H1 (cell line): ENCODE data around the gene SHROOM3. TPM values are rescaled to one million over a fixed set of nuclear protein-coding genes. Genes with fewer than 3 reads are reported as not detected.

Experiments used
- CTCF ChIA-PET: fragments of 300-600 bp; sonication (Branson Sonifier 250); formaldehyde crosslinking; loops from one replicate; lab custom pipeline; 2021; ENCODE audit not compliant: partially characterized antibody; lab: Charles Lee
- POLR2A ChIA-PET: fragments of 300-600 bp; sonication (Branson Sonifier 250); formaldehyde crosslinking; loops from one replicate; lab custom pipeline; 2021; ENCODE audit warnings: inconsistent platforms; ENCODE audit not compliant: partially characterized antibody; lab: Charles Lee
- DNase-seq, 2 experiments: peaks; one replicate each; pipeline versions ENCODE4 v3.0.0 to v3.0.0-alpha.2; 2010 to 2022; ENCODE audit warnings: low spot score in 2 of 2, low read depth in 1 of 2, mixed read lengths in 1 of 2
- FAIRE-seq: peaks from 2 replicates; lab custom pipeline; 2011; peaks lifted over from hg19 to GRCh38; lab: Jason Lieb, UNC
- H2AFZ ChIP-seq: 2 replicates; pipeline ENCODE4 v1.8.1; 2012; ENCODE audit warnings: low read length, inconsistent platforms
- H2AK5ac ChIP-seq: 2 replicates; pipeline ENCODE4 v1.6.1; 2013; ENCODE audit warnings: low read depth, low read length
- H2BK120ac ChIP-seq: replicated peaks from 2 replicates; pipeline ENCODE3; 2013; ENCODE audit warnings: low read depth, low read length, inconsistent platforms
- H2BK12ac ChIP-seq: 2 replicates; pipeline ENCODE4 v1.6.1; 2013; ENCODE audit warnings: low read depth, low read length
- H2BK15ac ChIP-seq: 2 replicates; pipeline ENCODE4 v1.6.1; 2013; ENCODE audit warnings: low read length
- H2BK20ac ChIP-seq: 2 replicates; pipeline ENCODE4 v1.6.1; 2013; ENCODE audit warnings: low read length
- H2BK5ac ChIP-seq: 2 replicates; pipeline ENCODE4 v1.6.1; 2013; ENCODE audit warnings: low read depth, low read length
- H3K14ac ChIP-seq: 2 replicates; pipeline ENCODE4 v1.6.1; 2013; ENCODE audit warnings: inconsistent platforms; ENCODE audit not compliant: insufficient read length
- H3K18ac ChIP-seq: 2 replicates; pipeline ENCODE4 v1.6.1; 2013; ENCODE audit warnings: low read length; ENCODE audit errors: extremely low read depth
- H3K23ac ChIP-seq: 2 replicates; pipeline ENCODE4 v1.6.1; 2013; ENCODE audit warnings: inconsistent platforms; ENCODE audit not compliant: insufficient read length
- H3K23me2 ChIP-seq: 2 replicates; pipeline ENCODE4 v1.6.1; 2013; ENCODE audit warnings: low read depth, low read length
- H3K27ac ChIP-seq: 2 replicates; pipeline ENCODE4 v1.6.1; 2011; ENCODE audit warnings: low read depth, low read length, inconsistent platforms
- H3K27me3 ChIP-seq, 4 experiments: replicated peaks in 1 of 4; 1 replicate in 1 of 4; 2 replicates in 3 of 4; pipeline versions ENCODE4 v1.6.1 to v1.8.1; 2011 to 2013; ENCODE audit warnings: low read length in 3 of 4, mild to moderate bottlenecking in 3 of 4, inconsistent platforms in 2 of 4, mixed read lengths in 2 of 4, moderate library complexity in 1 of 4; ENCODE audit not compliant: control insufficient read depth in 3 of 4, insufficient read depth in 3 of 4; ENCODE audit errors: extremely low read depth in 1 of 4
- H3K36me3 ChIP-seq, 4 experiments: 2 replicates each; pipeline versions ENCODE4 v1.6.1 to v1.8.1; 2011 to 2013; ENCODE audit warnings: mild to moderate bottlenecking in 4 of 4, low read length in 3 of 4, moderate library complexity in 2 of 4, control low read depth in 1 of 4, inconsistent platforms in 1 of 4; ENCODE audit not compliant: insufficient read depth in 4 of 4, control insufficient read depth in 2 of 4
- H3K4ac ChIP-seq: replicated peaks from 2 replicates; pipeline ENCODE3; 2013; ENCODE audit warnings: low read length, low read depth, mixed read lengths, inconsistent platforms; ENCODE audit not compliant: insufficient read length
- H3K4me1 ChIP-seq, 4 experiments: replicated peaks in 1 of 4; 1 replicate in 1 of 4; 2 replicates in 3 of 4; pipeline versions ENCODE4 v1.6.1 to v1.8.1; 2011 to 2013; ENCODE audit warnings: low read length in 3 of 4, inconsistent platforms in 2 of 4, mixed read lengths in 1 of 4; ENCODE audit not compliant: insufficient read depth in 4 of 4, control insufficient read depth in 3 of 4
- H3K4me2 ChIP-seq, 2 experiments: 2 replicates each; pipeline versions ENCODE4 v1.6.1 to v1.8.1; 2011 to 2013; ENCODE audit warnings: low read depth in 2 of 2, low read length in 2 of 2, control low read depth in 1 of 2, inconsistent platforms in 1 of 2, mild to moderate bottlenecking in 1 of 2; ENCODE audit not compliant: insufficient read depth in 1 of 2
- H3K4me3 ChIP-seq, 4 experiments: fragments of 200-600, 300-600 bp in 1 of 4; sonication (generic), shearing (Covaris generic), sonication (Bioruptor Twin) in 1 of 4; 2 replicates each; pipeline versions ENCODE4 v1.5.1 to v1.8.1; 2011 to 2016; ENCODE audit warnings: low read length in 4 of 4, low read depth in 3 of 4, control low read depth in 2 of 4, inconsistent platforms in 2 of 4, mild to moderate bottlenecking in 2 of 4, mixed read lengths in 1 of 4, moderate library complexity in 1 of 4; ENCODE audit not compliant: insufficient read depth in 2 of 4; ENCODE audit errors: extremely low read depth in 1 of 4
- H3K56ac ChIP-seq: replicated peaks from 2 replicates; pipeline ENCODE3; 2013; ENCODE audit warnings: low read depth, mild to moderate bottlenecking, mixed read lengths, low read length, inconsistent platforms; ENCODE audit not compliant: insufficient read length
- H3K79me1 ChIP-seq: 2 replicates; pipeline ENCODE4 v1.6.1; 2013; ENCODE audit warnings: low read depth, low read length, control low read depth
- H3K79me2 ChIP-seq, 2 experiments: 2 replicates each; pipeline versions ENCODE4 v1.6.1 to v1.8.1; 2012 to 2013; ENCODE audit warnings: low read length in 2 of 2, mild to moderate bottlenecking in 2 of 2, inconsistent platforms in 1 of 2; ENCODE audit not compliant: insufficient read depth in 2 of 2, control insufficient read depth in 1 of 2
- H3K9ac ChIP-seq, 4 experiments: replicated peaks in 1 of 4; 1 replicate in 1 of 4; 2 replicates in 3 of 4; pipeline versions ENCODE4 v1.6.1 to v1.8.1; 2011 to 2013; ENCODE audit warnings: low read depth in 3 of 4, low read length in 3 of 4, control low read depth in 2 of 4, mild to moderate bottlenecking in 2 of 4, moderate library complexity in 2 of 4, inconsistent platforms in 1 of 4; ENCODE audit errors: extremely low read depth in 1 of 4
- H3K9me3 ChIP-seq, 2 experiments: 2 replicates each; pipeline versions ENCODE4 v1.6.1 to v1.8.1; 2012 to 2013; ENCODE audit warnings: mild to moderate bottlenecking in 2 of 2, moderate library complexity in 2 of 2, control low read depth in 1 of 2, inconsistent platforms in 1 of 2, low read depth in 1 of 2, low read length in 1 of 2, mixed read lengths in 1 of 2; ENCODE audit not compliant: insufficient read depth in 2 of 2
- H4K20me1 ChIP-seq, 2 experiments: replicated peaks in 1 of 2; 2 replicates each; pipeline versions ENCODE3 to v1.8.1; 2011 to 2013; ENCODE audit warnings: inconsistent platforms in 2 of 2, low read length in 2 of 2, mild to moderate bottlenecking in 1 of 2; ENCODE audit not compliant: insufficient read depth in 2 of 2, control insufficient read depth in 1 of 2
- H4K5ac ChIP-seq: 2 replicates; pipeline ENCODE4 v1.6.1; 2013; ENCODE audit warnings: low read length, low read depth, mixed read lengths, inconsistent platforms; ENCODE audit not compliant: insufficient read length
- H4K8ac ChIP-seq: 2 replicates; pipeline ENCODE4 v1.8.0; 2013; ENCODE audit warnings: mild to moderate bottlenecking, moderate library complexity, low read length, inconsistent platforms; ENCODE audit not compliant: insufficient read depth; ENCODE audit errors: extremely low read depth
- H4K91ac ChIP-seq: replicated peaks from 2 replicates; pipeline ENCODE3; 2013; ENCODE audit warnings: low read length, mixed read lengths, inconsistent platforms; ENCODE audit not compliant: insufficient read length
- CEBPB ChIP-seq: IDR thresholded peaks from 2 replicates; pipeline ENCODE4 v1.6.1; 2012; ENCODE audit warnings: low read depth, low read length
- CHD2 ChIP-seq: IDR thresholded peaks from 2 replicates; pipeline ENCODE4 v1.6.1; 2012; ENCODE audit warnings: low read length, improper control_type of control experiment
- POLR2AphosphoS5 ChIP-seq: IDR thresholded peaks from 2 replicates; pipeline ENCODE4 v1.6.1; 2011; ENCODE audit warnings: low read depth, low read length
- SIN3A ChIP-seq, 2 experiments: IDR thresholded peaks in 1 of 2; conservative IDR thresholded peaks in 1 of 2; 2 replicates each; pipeline ENCODE4 v1.6.1; 2011 to 2012; ENCODE audit warnings: low read length in 2 of 2, improper control_type of control experiment in 1 of 2, low read depth in 1 of 2, mild to moderate bottlenecking in 1 of 2
- WGBS, 2 experiments: shearing (Covaris generic) in 1 of 2; methylation state at CpG; one replicate each; pipeline versions ENCODE4 v1.1.6 to v1.1.7; 2013 to 2015; ENCODE audit warnings: low lambda C conversion rate in 2 of 2, mixed read lengths in 2 of 2, inconsistent platforms in 1 of 2, low coverage in 1 of 2, missing lambda C conversion rate in 1 of 2; ENCODE audit not compliant: insufficient replicate concordance in 2 of 2, insufficient coverage in 1 of 2, insufficient read length in 1 of 2; ENCODE audit errors: extremely low coverage in 1 of 2, missing lambda C conversion rate in 1 of 2; 5-methylcytosine and 5-hydroxymethylcytosine counted together
- polyA plus RNA-seq, 7 experiments: library from polyadenylated mRNA; depleted of rRNA in 3 of 7; stranded (reverse) in 5 of 7; unstranded in 2 of 7; fragments of >200 nt in 5 of 7; fragments of 200-250 nt in 2 of 7; gene quantifications; 1 replicate in 5 of 7; 2 replicates in 1 of 7; 4 replicates in 1 of 7; pipeline versions ENCODE4 v1.2.1 to v1.2.3, GENCODE V29; 2011 to 2013; ENCODE audit warnings: missing spikeins in 2 of 7, mixed read lengths in 2 of 7
- total RNA-seq: library from RNA; stranded (reverse); fragmentation: NEBNext Ultra II Directional; extraction: Animal tissue kit (Norgen Biotek cat#: 25700); gene quantifications from 2 replicates; pipeline ENCODE4 v1.2.1, GENCODE V29; 2021

The SHROOM3 gene
- total and polyA plus RNA-seq, 2 of the 8 experiments (the other 6 are each of a cell fraction or from before 2014, with no cell fraction given): 15.8 to 34.0 TPM

DNA sequence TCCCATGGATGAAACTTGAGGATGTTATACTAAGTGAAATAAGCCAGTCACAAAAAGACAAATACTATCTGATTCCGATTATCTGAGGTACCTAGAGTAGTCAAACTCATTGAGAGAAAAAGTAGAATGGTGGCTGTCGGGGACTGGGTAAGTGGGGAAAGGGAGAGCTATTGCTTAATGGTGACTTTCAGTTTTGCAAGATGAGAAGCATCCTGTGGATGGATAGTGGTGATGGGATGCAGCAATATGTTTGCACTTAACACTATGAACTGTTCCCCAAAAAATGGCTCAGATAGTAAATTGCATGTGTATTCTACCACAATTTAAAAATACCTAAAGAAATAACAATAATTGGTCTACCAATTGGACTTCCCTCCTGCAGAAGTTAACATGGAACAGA lies 181.5 kb downstream of the SHROOM3 start:
- no peaks in the 10 kb centered on the region for H3K27me3 ChIP-seq
- no peak overlapping the region for H2BK20ac ChIP-seq
- H3K9ac ChIP-seq: no peak overlapping the region
- TF ChIP-seq POLR2AphosphoS5 (no peak), SIN3A (conservative IDR thresholded peaks at IDR 0.05 in 1 of 2, IDR thresholded peaks at IDR 0.05 in 1 of 2; ENCODE audit: low read depth in 1 of 2, low read length in 2 of 2) (no peak), CEBPB (0 out of 2 replicates have a peak, but pooled peaks have one; percentile 5), CHD2 (no peak)
- TF ChIP-seq, all 59 proteins: peak for 1
- Histone ChIP-seq H3K36me3 (no peaks in the 10 kb centered on the region), H3K27ac (no peak overlapping the region), H2BK5ac (no peak overlapping the region), H3K79me1 (no peaks in the 10 kb centered on the region), H2BK15ac (no peak overlapping the region), H3K4me1 (peaks cover 2 to 3% (median 2%) of the 10 kb centered on the region in 4 experiments; a peak in 5 of 7 replicates), H3K4ac (no peak overlapping the region), H4K8ac (no peak overlapping the region), H3K23ac (no peak overlapping the region), H4K91ac (no peak overlapping the region), H3K56ac (no peak overlapping the region), H2BK120ac (no peak overlapping the region), H2AK5ac (no peak overlapping the region), H4K20me1 (no peaks in the 10 kb centered on the region), H2AFZ (no peak overlapping the region), H3K79me2 (no peaks in the 10 kb centered on the region), H3K4me2 (no peak overlapping the region), H3K18ac (no peak overlapping the region), H3K9me3 (no peaks in the 10 kb centered on the region), H2BK12ac (no peak overlapping the region), H3K23me2 (no peaks in the 10 kb centered on the region), H3K4me3 (no peak overlapping the region), H3K14ac (no peak overlapping the region), H4K5ac (no peak overlapping the region)
- ChIA-PET CTCF (no interaction called here), POLR2A (no interaction called here)
- no peak for DNase-seq
- 92% methylated on average over 2 of the region's 2 CpGs; no CpG with 5 or more reads in 1 of the 2 experiments for WGBS, 2 experiments
- FAIRE-seq: no peak
